ENCODE results near the gene PDK2.

Gene PDK2

GRCh38 chr17:50048988-50049387 lies 46.2 kb upstream of the PDK2 start:
- TF ChIP-seq CTCF (conservative IDR thresholded peaks at IDR 0.05; ENCODE audit: low read length): no peak
- no peak for DNase-seq (ENCODE audit: low read depth)
- no peak overlapping the region for H3K4me3 ChIP-seq (ENCODE audit: low read length)

GRCh38 chr17:50049636-50050035 lies 45.5 kb upstream of the PDK2 start:
- no peak for DNase-seq (ENCODE audit: low read depth)
- H3K4me3 ChIP-seq (ENCODE audit: low read length): no peak overlapping the region
- no peak for TF ChIP-seq CTCF (conservative IDR thresholded peaks at IDR 0.05; ENCODE audit: low read length)

GRCh38 chr17:50050431-50051032 lies 44.6 kb upstream of the PDK2 start:
- no peak overlapping the region for H3K4me3 ChIP-seq (ENCODE audit: low read length)
- TF ChIP-seq CTCF (conservative IDR thresholded peaks at IDR 0.05; ENCODE audit: low read length): no peak
- no peak for DNase-seq (ENCODE audit: low read depth)

GRCh38 chr17:50051082-50051576 lies 44.0 kb upstream of the PDK2 start:
- H3K4me3 ChIP-seq (ENCODE audit: low read length): no peak overlapping the region
- no peak for TF ChIP-seq CTCF (conservative IDR thresholded peaks at IDR 0.05; ENCODE audit: low read length)
- DNase-seq (ENCODE audit: low read depth): peak; percentile 74

- TF ChIP-seq CTCF (conservative IDR thresholded peaks at IDR 0.05; ENCODE audit: low read length): no peak
- no peak overlapping the region for H3K4me3 ChIP-seq (ENCODE audit: low read length)
- DNase-seq (ENCODE audit: low read depth): peak; percentile 35
Measured at GRCh38 chr17:50051606-50052005, 43.5 kb upstream of the PDK2 start.

GRCh38 chr17:50052241-50052796 lies 42.8 kb upstream of the PDK2 start:
- no peak for TF ChIP-seq CTCF (conservative IDR thresholded peaks at IDR 0.05; ENCODE audit: low read length)
- H3K4me3 ChIP-seq (ENCODE audit: low read length): no peak overlapping the region
- DNase-seq (ENCODE audit: low read depth): no peak
